ENCODE data around the gene RXFP2. TPM values are rescaled to one million over a fixed set of nuclear protein-coding genes. Genes with fewer than 3 reads are reported as not detected.
A peak's percentile ranks its signal among the peaks of the same experiment; 100 is the strongest.

RXFP2 gene
- total and polyA plus RNA-seq, 2 experiments from 2014 or later, result not detected

DNA sequence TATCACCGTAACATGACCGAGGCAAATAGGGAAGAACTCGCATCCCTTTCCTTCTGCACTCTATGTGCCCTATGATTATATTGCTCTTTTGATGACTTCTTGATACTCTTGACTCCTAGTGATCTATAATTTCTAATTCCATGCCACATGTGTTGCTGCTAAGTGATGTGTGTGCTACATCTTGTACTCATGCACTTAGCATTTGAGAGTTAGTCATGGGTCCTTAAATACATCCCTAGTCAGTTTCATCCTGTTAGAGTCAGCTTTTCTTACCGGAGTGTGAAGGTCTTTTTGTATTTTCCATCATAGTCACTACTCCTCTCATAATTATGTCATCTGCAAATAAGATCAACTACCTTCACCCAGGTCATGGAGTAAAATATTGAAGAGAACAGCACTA is 30.2 kb downstream of the RXFP2 start:
- Histone ChIP-seq H2AFZ (no peak overlapping the region), H3K9me3 (ENCODE audit: low read depth) (no peaks in the 10 kb centered on the region), H3K9me2 (ENCODE audit: insufficient read depth) (no peaks in the 10 kb centered on the region), H3K79me2 (ENCODE audit: insufficient read depth) (no peaks in the 10 kb centered on the region), H4K20me1 (ENCODE audit: insufficient read depth) (no peaks in the 10 kb centered on the region), H3K27me3 (replicated peaks; ENCODE audit: insufficient read depth) (no peaks in the 10 kb centered on the region), H3F3A (ENCODE audit: insufficient read depth) (peaks cover 82% of the 10 kb centered on the region), H3K4me1 (ENCODE audit: insufficient read depth) (peaks cover 85% of the 10 kb centered on the region), H3K27ac (peak overlapping the region; percentile 31), H3K4me2 (ENCODE audit: unreplicated experiment) (peak overlapping the region; percentile 12), H3K4me3 (no peak overlapping the region), H3K9ac (no peak overlapping the region), H3K36me3 (ENCODE audit: low read depth) (no peaks in the 10 kb centered on the region)
- in situ Hi-C loops (cut with MboI), result no loop called here
- 70% methylated on average over 4 of the region's 4 CpGs for WGBS, 2 experiments (ENCODE audit: low coverage in 1 of 2, low lambda C conversion rate in 2 of 2, missing lambda C conversion rate in 2 of 2)
- peak; percentile 72 for DNase-seq
- TF ChIP-seq EZH2 (IDR thresholded peaks at IDR 0.05; ENCODE audit: insufficient read depth, poor library complexity, severe bottlenecking) (no peak), EZH2phosphoT487 (IDR thresholded peaks at IDR 0.05; ENCODE audit: insufficient read depth, low read depth) (no peak)

DNA sequence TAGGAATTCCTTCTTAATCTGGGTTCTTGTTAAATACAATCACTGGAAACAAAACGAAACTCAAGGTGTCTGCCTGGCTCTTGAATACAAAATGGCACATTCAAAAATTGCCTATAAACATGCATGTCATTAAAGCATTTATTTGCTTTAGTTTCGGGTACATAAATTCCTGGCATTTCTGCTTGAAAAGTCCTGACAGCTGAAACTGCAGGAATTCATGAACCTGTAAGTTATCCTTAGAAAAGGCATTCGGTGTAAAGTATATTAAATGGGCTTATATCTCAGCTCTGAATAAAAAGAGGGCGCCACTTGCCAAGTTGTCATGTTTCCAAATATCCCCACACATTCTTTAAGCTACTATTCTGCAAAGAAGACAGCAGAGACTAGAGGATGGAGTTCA is 32.9 kb downstream of the RXFP2 start:
- Histone ChIP-seq H3K9me2 (ENCODE audit: insufficient read depth) (no peaks in the 10 kb centered on the region), H3K36me3 (ENCODE audit: low read depth) (no peaks in the 10 kb centered on the region), H3K4me1 (ENCODE audit: insufficient read depth) (peaks cover 77% of the 10 kb centered on the region), H3K4me3 (no peak overlapping the region), H4K20me1 (ENCODE audit: insufficient read depth) (no peaks in the 10 kb centered on the region), H3K9me3 (ENCODE audit: low read depth) (no peaks in the 10 kb centered on the region), H3K4me2 (ENCODE audit: unreplicated experiment) (no peak overlapping the region), H3F3A (ENCODE audit: insufficient read depth) (peaks cover 69% of the 10 kb centered on the region), H3K9ac (no peak overlapping the region), H3K27me3 (replicated peaks; ENCODE audit: insufficient read depth) (no peaks in the 10 kb centered on the region), H2AFZ (no peak overlapping the region), H3K79me2 (ENCODE audit: insufficient read depth) (no peaks in the 10 kb centered on the region), H3K27ac (no peak overlapping the region)
- TF ChIP-seq EZH2phosphoT487 (IDR thresholded peaks at IDR 0.05; ENCODE audit: insufficient read depth, low read depth) (no peak), EZH2 (IDR thresholded peaks at IDR 0.05; ENCODE audit: insufficient read depth, poor library complexity, severe bottlenecking) (no peak)
- 97 to 98% methylated on average over 4 of the region's 4 CpGs for WGBS, 2 experiments (ENCODE audit: low coverage in 1 of 2, low lambda C conversion rate in 2 of 2, missing lambda C conversion rate in 2 of 2)
- in situ Hi-C loops (cut with MboI), result no loop called here
- no peak for DNase-seq

DNA sequence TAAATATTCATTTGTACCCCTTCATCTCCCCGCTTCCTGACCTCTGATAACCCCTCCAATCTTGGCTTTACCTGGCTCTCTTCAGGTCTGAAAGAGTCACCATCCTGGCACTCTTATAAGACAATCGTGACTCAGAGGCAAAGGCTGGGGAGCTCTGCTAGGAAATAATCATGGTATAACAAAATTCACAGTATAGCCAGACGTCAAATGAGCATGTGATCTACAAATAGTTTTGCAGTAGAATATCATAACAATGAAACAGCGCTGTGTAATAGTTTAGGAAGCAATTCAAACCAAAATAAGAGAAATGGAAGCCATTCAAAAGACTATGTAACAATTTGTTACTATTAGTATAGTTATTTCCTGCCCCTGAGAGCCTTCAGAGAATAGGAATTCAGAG is 34.2 kb downstream of the RXFP2 start:
- Histone ChIP-seq H3K27me3 (replicated peaks; ENCODE audit: insufficient read depth) (no peaks in the 10 kb centered on the region), H3K4me1 (ENCODE audit: insufficient read depth) (peaks cover 64% of the 10 kb centered on the region), H4K20me1 (ENCODE audit: insufficient read depth) (no peaks in the 10 kb centered on the region), H3K36me3 (ENCODE audit: low read depth) (no peaks in the 10 kb centered on the region), H2AFZ (no peak overlapping the region), H3F3A (ENCODE audit: insufficient read depth) (peaks cover 56% of the 10 kb centered on the region), H3K9me2 (ENCODE audit: insufficient read depth) (no peaks in the 10 kb centered on the region), H3K4me2 (ENCODE audit: unreplicated experiment) (peak overlapping the region; percentile 73), H3K9ac (peak overlapping the region; percentile 54), H3K79me2 (ENCODE audit: insufficient read depth) (no peaks in the 10 kb centered on the region), H3K4me3 (peak overlapping the region; percentile 45), H3K9me3 (ENCODE audit: low read depth) (no peaks in the 10 kb centered on the region), H3K27ac (peak overlapping the region; percentile 90)
- in situ Hi-C loops (cut with MboI), result no loop called here
- 18 to 24% methylated on average over 4 of the region's 4 CpGs for WGBS, 2 experiments (ENCODE audit: low coverage in 1 of 2, low lambda C conversion rate in 2 of 2, missing lambda C conversion rate in 2 of 2)
- DNase-seq, result peak; percentile 95
- TF ChIP-seq EZH2phosphoT487 (IDR thresholded peaks at IDR 0.05; ENCODE audit: insufficient read depth, low read depth), result no peak
- no peak for TF ChIP-seq EZH2 (IDR thresholded peaks at IDR 0.05; ENCODE audit: insufficient read depth, poor library complexity, severe bottlenecking)

DNA sequence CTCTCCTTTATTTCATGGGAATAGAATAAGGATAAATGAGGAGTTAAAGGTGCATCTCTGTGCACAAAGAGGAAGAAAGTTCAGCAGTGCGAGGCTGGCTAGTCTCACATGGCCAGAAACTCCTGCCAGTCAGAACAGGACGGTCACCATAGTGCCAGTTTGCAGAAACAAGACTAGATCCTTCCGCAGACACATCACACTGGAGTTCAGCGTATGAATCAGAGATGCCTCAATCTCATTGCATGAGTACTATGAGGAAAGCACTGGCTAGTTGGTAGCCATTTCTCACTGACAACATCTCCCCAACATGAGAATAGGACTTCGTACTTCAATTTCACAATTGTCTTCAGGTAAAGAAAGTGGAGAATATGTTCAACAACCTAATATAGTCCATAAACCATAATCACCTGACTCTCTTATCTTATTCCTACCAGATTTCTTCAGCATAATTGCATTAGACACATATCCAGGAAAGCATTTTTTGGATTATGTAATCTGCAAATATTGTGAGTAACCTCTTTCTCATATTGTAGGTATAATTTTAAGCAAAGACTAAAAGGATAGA is 34.9 kb downstream of the RXFP2 start:
- Histone ChIP-seq H3K36me3 (ENCODE audit: low read depth) (no peaks in the 10 kb centered on the region), H3K4me2 (ENCODE audit: unreplicated experiment) (peak overlapping the region; percentile 73), H3K27me3 (replicated peaks; ENCODE audit: insufficient read depth) (no peaks in the 10 kb centered on the region), H3F3A (ENCODE audit: insufficient read depth) (peaks cover 48% of the 10 kb centered on the region), H3K9me3 (ENCODE audit: low read depth) (no peaks in the 10 kb centered on the region), H3K9ac (peak overlapping the region; percentile 54), H3K9me2 (ENCODE audit: insufficient read depth) (no peaks in the 10 kb centered on the region), H3K79me2 (ENCODE audit: insufficient read depth) (no peaks in the 10 kb centered on the region), H3K4me1 (ENCODE audit: insufficient read depth) (peaks cover 57% of the 10 kb centered on the region), H4K20me1 (ENCODE audit: insufficient read depth) (no peaks in the 10 kb centered on the region), H3K4me3 (0 out of 2 replicates have a peak overlapping the region, but pooled peaks have one; percentile 24), H3K27ac (peak overlapping the region; percentile 90), H2AFZ (no peak overlapping the region)
- peak; percentile 67 for DNase-seq
- WGBS, 2 experiments (ENCODE audit: low coverage in 1 of 2, low lambda C conversion rate in 2 of 2, missing lambda C conversion rate in 2 of 2), result 98% methylated on average over 5 of the region's 5 CpGs
- no peak for TF ChIP-seq EZH2 (IDR thresholded peaks at IDR 0.05; ENCODE audit: insufficient read depth, poor library complexity, severe bottlenecking)
- no peak for TF ChIP-seq EZH2phosphoT487 (IDR thresholded peaks at IDR 0.05; ENCODE audit: insufficient read depth, low read depth)
- in situ Hi-C loops (cut with MboI), result no loop called here

Measured in GM23248 (cell line).